ENCODE measurements around the gene DTNB.
"Not testable (repeated sequence)": the region's sequence is repeated elsewhere in the genome, so short reads cannot be mapped to it uniquely, and the experiment has no call there.

The DTNB gene

GRCh38 chr2:25682082-25682481, 8.7 kb upstream of the DTNB start:
- no peak for DNase-seq

GRCh38 chr2:25677877-25678276, 4.5 kb upstream of the DTNB start:
- no peak for DNase-seq

DNA sequence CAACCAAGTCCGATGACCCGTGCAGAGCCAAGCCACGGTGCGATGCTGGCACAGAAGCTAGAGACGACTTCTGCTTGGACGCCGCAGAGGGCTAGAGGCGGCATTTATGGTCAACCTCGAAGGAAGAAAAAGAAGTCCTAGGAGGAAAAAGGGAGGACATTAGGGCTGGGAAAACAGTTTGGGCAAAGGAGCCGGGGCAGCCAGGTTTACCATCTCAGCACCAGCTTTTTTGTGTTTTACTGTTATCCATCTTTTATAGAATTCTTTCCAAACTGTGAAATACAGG, 643 bp upstream of the DTNB start:
- no peak for DNase-seq

GRCh38 chr2:25672494-25673299, 680 bp downstream of the DTNB start:
- DNase-seq, result peak; percentile 68 to 73

DNA sequence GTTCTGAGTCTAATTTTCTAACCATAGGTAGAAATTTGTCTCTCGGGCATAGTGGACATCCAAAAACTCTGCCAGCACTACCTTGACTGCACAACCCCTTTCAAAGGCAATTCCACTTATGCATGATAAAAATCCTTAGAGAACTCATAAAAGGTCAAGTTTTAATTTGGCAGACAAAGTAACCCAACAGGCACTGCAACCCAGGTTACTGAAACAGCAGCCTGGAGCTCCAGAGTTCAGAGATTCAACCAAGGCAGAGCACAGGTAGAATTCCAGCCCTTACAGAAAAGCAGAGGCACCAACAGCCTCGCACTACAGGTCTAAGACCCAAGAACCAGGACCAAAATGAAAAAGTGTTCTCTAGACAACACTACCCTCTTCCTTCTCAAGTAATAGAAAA, 1.8 kb downstream of the DTNB start:
- DNase-seq, result no peak

GRCh38 chr2:25669520-25669919, 3.9 kb downstream of the DTNB start:
- DNase-seq, result no peak

GRCh38 chr2:25666218-25666617, 7.2 kb downstream of the DTNB start:
- no peak for DNase-seq

GRCh38 chr2:25665429-25665828, 7.9 kb downstream of the DTNB start:
- DNase-seq, result not testable (repeated sequence)

DNA sequence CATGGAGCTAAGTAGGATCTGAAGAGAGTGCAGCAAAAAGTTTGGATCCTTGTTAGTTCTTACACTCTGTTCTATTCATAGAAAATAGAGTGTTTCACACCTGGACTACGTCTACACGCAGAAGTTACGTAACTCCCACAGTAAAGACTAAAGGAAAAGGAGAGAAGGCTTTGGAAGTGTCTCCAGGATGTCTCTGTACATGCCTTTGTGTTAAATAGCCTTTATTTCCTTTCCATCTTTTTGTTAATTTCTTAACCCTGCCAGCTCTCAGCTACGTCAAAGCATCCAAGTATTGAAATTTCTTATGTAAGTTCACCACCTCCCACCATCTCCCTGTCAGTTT, 8.4 kb downstream of the DTNB start:
- no peak for DNase-seq

DNA sequence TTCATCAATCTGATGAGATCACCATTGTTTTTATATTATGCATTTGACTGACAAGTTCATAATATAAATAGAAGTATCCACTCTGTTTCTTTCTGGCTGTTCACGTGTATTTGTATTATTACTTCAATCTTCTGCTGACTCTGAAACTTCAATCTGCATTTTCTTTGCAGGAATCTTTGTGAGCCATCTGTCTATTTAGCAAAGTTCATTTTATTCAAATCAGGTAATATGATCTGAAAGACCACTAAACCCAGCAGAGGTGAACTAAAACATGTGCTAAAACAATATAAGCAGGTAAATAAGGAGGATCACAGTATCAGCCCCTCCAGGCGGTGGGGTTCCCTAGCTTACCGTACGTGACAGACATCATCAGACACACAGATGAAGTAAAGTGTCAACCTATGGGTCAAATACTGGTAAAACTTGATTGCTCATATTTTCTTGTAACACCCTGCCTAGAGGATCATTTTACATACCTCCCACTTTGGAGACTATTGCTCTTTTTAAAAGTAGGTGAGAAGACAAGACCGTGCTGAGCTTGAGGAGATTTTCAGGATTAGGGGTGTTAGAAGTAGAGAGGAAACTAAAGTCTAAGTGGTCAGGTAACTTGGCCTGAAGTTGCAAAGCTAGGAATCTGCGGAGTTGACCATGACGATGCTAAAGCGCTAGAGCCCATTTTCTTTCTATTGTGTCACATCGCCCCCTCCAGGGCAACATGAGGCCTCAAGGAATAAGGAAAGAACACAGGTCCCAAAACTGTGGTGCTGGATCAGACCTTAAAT, 9.0 kb downstream of the DTNB start:
- DNase-seq, result peak in 1 of 2 experiments; percentile 38

DNA sequence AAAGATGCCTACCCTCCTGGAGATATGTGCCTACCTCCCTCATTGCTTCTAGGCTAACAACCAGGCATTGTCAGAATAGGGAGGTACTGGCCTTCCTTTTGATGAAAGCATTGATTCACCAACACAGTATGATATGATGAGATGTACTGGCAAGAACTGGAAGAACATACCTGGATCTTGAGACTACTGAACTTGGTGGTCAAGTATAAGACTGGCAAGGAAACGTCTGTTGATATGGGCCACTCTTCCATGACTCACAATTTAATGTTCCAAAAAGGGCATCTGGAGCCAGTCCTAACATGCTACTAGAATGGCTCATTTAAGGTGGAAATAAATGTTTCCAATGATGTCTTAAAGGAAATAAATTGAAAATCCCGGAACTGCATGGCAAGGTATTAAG, 18.1 kb downstream of the DTNB start:
- no peak for DNase-seq

DNA sequence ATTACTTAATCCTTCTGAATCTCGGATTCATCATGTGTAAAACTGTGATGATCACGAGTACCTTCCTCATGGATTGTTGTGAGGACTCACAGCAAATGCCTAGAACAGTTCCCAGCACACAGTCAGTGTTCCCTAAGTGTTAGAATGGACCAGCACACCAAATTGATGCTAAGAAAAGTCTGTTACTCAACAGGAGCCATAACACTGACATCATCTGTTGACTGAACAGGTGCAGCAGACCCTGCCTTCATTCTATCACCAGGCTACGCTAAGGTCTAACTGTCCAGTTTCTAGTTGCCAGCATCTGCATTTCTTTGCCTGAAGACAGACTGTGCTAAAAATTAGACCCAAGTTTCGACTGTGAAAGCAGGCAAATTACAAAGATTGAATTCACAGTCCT, 18.6 kb downstream of the DTNB start:
- no peak for DNase-seq

GRCh38 chr2:25651782-25652455, 21.5 kb downstream of the DTNB start:
- DNase-seq, result no peak

GRCh38 chr2:25651066-25651465, 22.3 kb downstream of the DTNB start:
- DNase-seq, result no peak

- DNase-seq, result no peak
Observed at GRCh38 chr2:25650256-25650655, 23.1 kb downstream of the DTNB start.

DNA sequence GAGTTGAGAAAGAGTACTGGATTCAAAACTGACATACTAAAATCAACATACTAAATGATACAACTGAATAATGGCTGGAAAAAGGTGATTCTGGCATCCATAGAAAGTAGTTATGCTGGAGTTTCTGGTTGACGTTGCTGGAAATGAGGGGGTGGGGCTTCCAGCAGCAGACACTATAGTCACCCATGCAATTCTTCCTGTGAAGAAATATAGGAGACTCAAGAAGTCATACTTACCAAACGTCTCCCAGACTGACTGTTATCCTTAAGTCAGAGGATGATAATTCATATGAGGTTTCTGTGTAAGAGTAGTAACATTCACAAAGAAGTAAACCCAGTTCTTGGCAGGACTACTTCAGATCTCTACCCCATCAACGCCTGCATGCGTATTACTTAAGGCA, 23.6 kb downstream of the DTNB start:
- DNase-seq, result no peak

DNA sequence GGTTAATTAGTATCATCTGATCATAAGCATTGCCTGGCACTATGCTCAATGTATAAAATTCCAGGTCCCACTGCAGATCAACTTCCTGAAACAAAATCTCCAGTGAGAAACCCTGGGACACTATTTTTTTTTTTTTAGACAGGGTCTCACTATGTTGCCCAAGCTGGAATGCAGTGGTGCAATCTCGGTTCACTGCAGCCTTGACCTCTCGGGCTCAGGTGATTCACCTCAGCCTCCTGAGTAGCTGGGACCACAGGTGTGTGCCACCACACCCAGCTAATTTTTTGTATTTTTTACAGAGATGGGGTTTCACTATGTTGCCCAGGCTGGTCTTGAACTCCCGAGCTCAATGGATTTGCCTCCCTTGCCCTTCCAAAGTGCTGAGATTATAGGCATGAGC, 31.1 kb downstream of the DTNB start:
- no peak for DNase-seq

GRCh38 chr2:25639696-25640095, 33.7 kb downstream of the DTNB start:
- no peak for DNase-seq

- DNase-seq, result no peak
Observed at GRCh38 chr2:25639131-25639530, 34.2 kb downstream of the DTNB start.

DNA sequence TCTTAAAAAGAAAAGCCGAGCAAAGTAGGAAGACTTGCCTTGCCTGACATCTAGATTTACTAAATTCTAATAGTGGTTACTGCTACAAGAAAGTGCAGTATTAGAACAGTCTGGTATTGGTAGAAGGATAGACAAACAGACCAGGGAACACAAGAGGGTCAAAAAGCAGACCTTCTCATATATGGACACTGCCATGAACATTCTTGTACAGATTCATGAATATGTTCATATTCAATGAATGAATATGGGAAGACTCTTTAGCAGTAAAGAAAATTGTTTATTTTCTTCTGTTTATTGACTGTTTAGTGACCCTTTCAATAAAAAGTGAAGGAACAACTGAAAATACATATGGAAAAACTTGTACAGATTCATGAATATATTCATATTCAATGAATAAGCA, 37.6 kb downstream of the DTNB start:
- DNase-seq, result no peak

- DNase-seq, result not testable (repeated sequence)
Observed at GRCh38 chr2:25633801-25634200, 39.6 kb downstream of the DTNB start.

- no peak for DNase-seq
Observed at GRCh38 chr2:25632396-25632795, 41.0 kb downstream of the DTNB start.

- no peak for DNase-seq
Observed at GRCh38 chr2:25624635-25625034, 48.7 kb downstream of the DTNB start.

DNA sequence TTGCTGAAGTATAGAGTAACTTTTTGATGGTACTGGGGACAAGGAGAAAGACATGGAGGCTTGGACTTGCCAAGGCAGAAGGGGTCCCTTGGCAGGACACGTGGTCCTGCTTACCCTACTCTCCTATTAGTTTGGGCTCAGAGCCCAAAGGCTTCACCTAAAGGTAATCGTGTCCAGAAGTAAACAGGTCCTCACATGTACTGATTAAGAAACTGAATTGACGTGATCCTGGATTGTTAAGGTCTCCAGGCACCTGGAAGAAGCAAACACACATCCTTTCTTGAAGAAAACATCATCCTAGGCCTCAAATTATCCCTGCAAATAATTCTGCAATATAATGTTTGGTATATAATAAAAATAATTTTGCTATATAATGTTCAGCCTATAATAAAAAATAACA, 50.0 kb downstream of the DTNB start:
- DNase-seq, result no peak
